Measurements from ENCODE around the gene ZNF8.

The ZNF8 gene

GRCh38 chr19:58311345-58311865 lies 32.6 kb downstream of the ZNF8 start:
- Mint-ChIP-seq H3K9me3 (ENCODE audit: low read depth) (no peaks in the 10 kb centered on the region), H3K36me3 (peaks cover 39% of the 10 kb centered on the region), H3K27me3 (no peaks in the 10 kb centered on the region), H3K27ac (no peak overlapping the region), H3K4me1 (ENCODE audit: low read depth) (peaks cover 29% of the 10 kb centered on the region), H3K4me3 (no peak overlapping the region)

- peaks cover 3% of the 10 kb centered on the region for H3K4me1 Mint-ChIP-seq (ENCODE audit: low read depth)
- H3K4me3 Mint-ChIP-seq: no peak overlapping the region
- H3K27me3 Mint-ChIP-seq: no peaks in the 10 kb centered on the region
- no peak overlapping the region for H3K27ac Mint-ChIP-seq
- no peaks in the 10 kb centered on the region for H3K9me3 Mint-ChIP-seq (ENCODE audit: low read depth)
- peaks cover 26% of the 10 kb centered on the region for H3K36me3 Mint-ChIP-seq
Observed at GRCh38 chr19:58315580-58315979, 36.8 kb downstream of the ZNF8 start.

GRCh38 chr19:58317476-58318072 lies 38.8 kb downstream of the ZNF8 start:
- Mint-ChIP-seq H3K27ac (no peak overlapping the region), H3K4me1 (ENCODE audit: low read depth) (no peaks in the 10 kb centered on the region), H3K27me3 (no peaks in the 10 kb centered on the region), H3K36me3 (peaks cover 18% of the 10 kb centered on the region), H3K4me3 (no peak overlapping the region), H3K9me3 (ENCODE audit: low read depth) (no peaks in the 10 kb centered on the region)

- no peak overlapping the region for H3K4me3 Mint-ChIP-seq
- no peaks in the 10 kb centered on the region for H3K4me1 Mint-ChIP-seq (ENCODE audit: low read depth)
- H3K27me3 Mint-ChIP-seq: no peaks in the 10 kb centered on the region
- H3K27ac Mint-ChIP-seq: no peak overlapping the region
- H3K36me3 Mint-ChIP-seq: peaks cover 16% of the 10 kb centered on the region
- no peaks in the 10 kb centered on the region for H3K9me3 Mint-ChIP-seq (ENCODE audit: low read depth)
Observed at GRCh38 chr19:58318297-58318696, 39.5 kb downstream of the ZNF8 start.

GRCh38 chr19:58319241-58319640 lies 40.5 kb downstream of the ZNF8 start:
- peaks cover 19% of the 10 kb centered on the region for H3K36me3 Mint-ChIP-seq
- no peak overlapping the region for H3K4me3 Mint-ChIP-seq
- no peaks in the 10 kb centered on the region for H3K9me3 Mint-ChIP-seq (ENCODE audit: low read depth)
- peaks cover 2% of the 10 kb centered on the region for H3K4me1 Mint-ChIP-seq (ENCODE audit: low read depth)
- no peaks in the 10 kb centered on the region for H3K27me3 Mint-ChIP-seq
- no peak overlapping the region for H3K27ac Mint-ChIP-seq

GRCh38 chr19:58325311-58326022 lies 46.7 kb downstream of the ZNF8 start:
- Mint-ChIP-seq H3K9me3 (ENCODE audit: low read depth) (no peaks in the 10 kb centered on the region), H3K4me3 (no peak overlapping the region), H3K27me3 (no peaks in the 10 kb centered on the region), H3K36me3 (peaks cover 9% of the 10 kb centered on the region), H3K4me1 (ENCODE audit: low read depth) (peaks cover 4% of the 10 kb centered on the region), H3K27ac (no peak overlapping the region)

- H3K4me1 Mint-ChIP-seq (ENCODE audit: low read depth): peaks cover 4% of the 10 kb centered on the region
- H3K27me3 Mint-ChIP-seq: no peaks in the 10 kb centered on the region
- peaks cover 8% of the 10 kb centered on the region for H3K36me3 Mint-ChIP-seq
- H3K4me3 Mint-ChIP-seq: no peak overlapping the region
- H3K27ac Mint-ChIP-seq: no peak overlapping the region
- no peaks in the 10 kb centered on the region for H3K9me3 Mint-ChIP-seq (ENCODE audit: low read depth)
Observed at GRCh38 chr19:58326501-58326913, 47.8 kb downstream of the ZNF8 start.

- Mint-ChIP-seq H3K27ac (no peak within 1 kb of the TSS), H3K9me3 (ENCODE audit: low read depth) (no peaks in the 10 kb centered on the region), H3K4me3 (no peak within 1 kb of the TSS), H3K27me3 (no peaks in the 10 kb centered on the region), H3K36me3 (peaks cover 8% of the 10 kb centered on the region), H3K4me1 (ENCODE audit: low read depth) (peaks cover 4% of the 10 kb centered on the region)
Observed at GRCh38 chr19:58326914-58327726, 48.4 kb downstream of the ZNF8 start, which contains the start of gene ZSCAN22. Gene ZSCAN22 (plus strand): TSS chr19:58326994. CDS start chr19:58334803, 7,809 bp downstream.

GRCh38 chr19:58328999-58329398 lies 50.2 kb downstream of the ZNF8 start:
- Mint-ChIP-seq H3K4me3 (no peak overlapping the region), H3K4me1 (ENCODE audit: low read depth) (peaks cover 2% of the 10 kb centered on the region), H3K27me3 (no peaks in the 10 kb centered on the region), H3K9me3 (ENCODE audit: low read depth) (no peaks in the 10 kb centered on the region), H3K27ac (no peak overlapping the region), H3K36me3 (no peaks in the 10 kb centered on the region)

GRCh38 chr19:58330458-58330857 lies 51.7 kb downstream of the ZNF8 start:
- H3K4me1 Mint-ChIP-seq (ENCODE audit: low read depth): peaks cover 2% of the 10 kb centered on the region
- H3K9me3 Mint-ChIP-seq (ENCODE audit: low read depth): no peaks in the 10 kb centered on the region
- no peak overlapping the region for H3K4me3 Mint-ChIP-seq
- H3K36me3 Mint-ChIP-seq: no peaks in the 10 kb centered on the region
- no peak overlapping the region for H3K27ac Mint-ChIP-seq
- no peaks in the 10 kb centered on the region for H3K27me3 Mint-ChIP-seq

GRCh38 chr19:58332697-58333096 lies 53.9 kb downstream of the ZNF8 start:
- Mint-ChIP-seq H3K4me1 (ENCODE audit: low read depth) (peaks cover 2% of the 10 kb centered on the region), H3K27ac (no peak overlapping the region), H3K36me3 (no peaks in the 10 kb centered on the region), H3K4me3 (no peak overlapping the region), H3K27me3 (no peaks in the 10 kb centered on the region), H3K9me3 (ENCODE audit: low read depth) (no peaks in the 10 kb centered on the region)

GRCh38 chr19:58334691-58335249 lies 56.0 kb downstream of the ZNF8 start:
- Mint-ChIP-seq H3K27me3 (no peaks in the 10 kb centered on the region), H3K4me3 (no peak overlapping the region), H3K36me3 (peaks cover 8% of the 10 kb centered on the region), H3K27ac (no peak overlapping the region), H3K4me1 (ENCODE audit: low read depth) (peaks cover 3% of the 10 kb centered on the region), H3K9me3 (ENCODE audit: low read depth) (no peaks in the 10 kb centered on the region)

- H3K27me3 Mint-ChIP-seq: no peaks in the 10 kb centered on the region
Observed at GRCh38 chr19:58335630-58336029, 56.9 kb downstream of the ZNF8 start.

GRCh38 chr19:58336216-58336615 lies 57.5 kb downstream of the ZNF8 start:
- H3K36me3 Mint-ChIP-seq: peaks cover 10% of the 10 kb centered on the region

More at GRCh38 chr19:58335630-58336029, 56.9 kb downstream of the ZNF8 start:
- no peak overlapping the region for H3K4me3 Mint-ChIP-seq
- H3K9me3 Mint-ChIP-seq (ENCODE audit: low read depth): no peaks in the 10 kb centered on the region
- peaks cover 6% of the 10 kb centered on the region for H3K4me1 Mint-ChIP-seq (ENCODE audit: low read depth)
- H3K36me3 Mint-ChIP-seq: peaks cover 9% of the 10 kb centered on the region
- no peak overlapping the region for H3K27ac Mint-ChIP-seq

GRCh38 chr19:58336820-58337219 lies 58.1 kb downstream of the ZNF8 start:
- peaks cover 12% of the 10 kb centered on the region for H3K36me3 Mint-ChIP-seq
- peaks cover 6% of the 10 kb centered on the region for H3K4me1 Mint-ChIP-seq (ENCODE audit: low read depth)
- H3K27ac Mint-ChIP-seq: no peak overlapping the region
- no peak overlapping the region for H3K4me3 Mint-ChIP-seq
- no peaks in the 10 kb centered on the region for H3K27me3 Mint-ChIP-seq
- no peaks in the 10 kb centered on the region for H3K9me3 Mint-ChIP-seq (ENCODE audit: low read depth)

More at GRCh38 chr19:58336216-58336615, 57.5 kb downstream of the ZNF8 start:
- Mint-ChIP-seq H3K27me3 (no peaks in the 10 kb centered on the region), H3K9me3 (ENCODE audit: low read depth) (no peaks in the 10 kb centered on the region), H3K27ac (no peak overlapping the region), H3K4me3 (no peak overlapping the region), H3K4me1 (ENCODE audit: low read depth) (peaks cover 6% of the 10 kb centered on the region)

Data from activated naive CD8-positive, alpha-beta T cell (primary cell).